Right lung (tissue), 10 donors: ENCODE measurements around the gene MEST. TPM values are rescaled to one million over a fixed set of nuclear protein-coding genes. Genes with fewer than 3 reads are reported as not detected.
"Not testable (repeated sequence)": the region's sequence is repeated elsewhere in the genome, so short reads cannot be mapped to it uniquely, and the experiment has no call there.

Experiments
- DNase-seq, 2 donors: peaks; one replicate each; pipeline ENCODE4 v3.0.0-alpha.2; 2013
- long read RNA-seq, 8 donors: transcript quantifications; one replicate each; lab custom pipeline, GENCODE V29; 2026
- polyA plus RNA-seq, 5 donors: library from polyadenylated mRNA; unstranded; fragments of 120-200 nt; gene quantifications; one replicate each; pipeline versions ENCODE4 v1.2.1 to v1.2.3, GENCODE V29; 2013; ENCODE audit warnings: inconsistent platforms in 1 of 5, low replicate concordance in 1 of 5; ENCODE audit not compliant: insufficient read length in 5 of 5, insufficient read depth in 1 of 5

The MEST gene
- polyA plus RNA-seq = 100 to 1,000 TPM; 368 to 456 (median 406) TPM
- long read RNA-seq, donor 1, transcript MEST-201 (12 exons, 2,505 nt) = major isoform, 125 of 213 reads
- long read RNA-seq, donor 1, transcript MEST-211 (12 exons, 2,411 nt) = minor isoform, 6 of 213 reads
- long read RNA-seq, donor 1, transcript MEST-202 (12 exons, 2,443 nt) = minor isoform, 38 of 213 reads
- long read RNA-seq, donor 1, partial matches to known transcripts = 22 of 213 reads
- long read RNA-seq, donor 1, other reads (novel, unspliced or antisense) = 21 of 213 reads
- long read RNA-seq, donor 2, transcript MEST-202 (12 exons, 2,443 nt) = minor isoform, 14 of 265 reads
- long read RNA-seq, donor 2, transcript MEST-201 (12 exons, 2,505 nt) = major isoform, 96 of 265 reads
- long read RNA-seq, donor 2, partial matches to known transcripts = 137 of 265 reads
- long read RNA-seq, donor 2, other reads (novel, unspliced or antisense) = 16 of 265 reads
- long read RNA-seq, donor 3, transcript MEST-201 (12 exons, 2,505 nt) = major isoform, 105 of 396 reads
- long read RNA-seq, donor 3, transcript MEST-202 (12 exons, 2,443 nt) = minor isoform, 26 of 396 reads
- long read RNA-seq, donor 3, partial matches to known transcripts = 249 of 396 reads
- long read RNA-seq, donor 3, other reads (novel, unspliced or antisense) = 14 of 396 reads
- long read RNA-seq, donor 4, transcript MEST-202 (12 exons, 2,443 nt) = minor isoform, 20 of 113 reads
- long read RNA-seq, donor 4, transcript MEST-201 (12 exons, 2,505 nt) = major isoform, 61 of 113 reads
- long read RNA-seq, donor 4, partial matches to known transcripts = 21 of 113 reads
- long read RNA-seq, donor 4, other reads (novel, unspliced or antisense) = 9 of 113 reads
- long read RNA-seq, donor 5, transcript MEST-201 (12 exons, 2,505 nt) = major isoform, 104 of 415 reads
- long read RNA-seq, donor 5, transcript MEST-202 (12 exons, 2,443 nt) = minor isoform, 30 of 415 reads
- long read RNA-seq, donor 5, partial matches to known transcripts = 273 of 415 reads
- long read RNA-seq, donor 5, other reads (novel, unspliced or antisense) = 8 of 415 reads
- long read RNA-seq, donor 6, transcript MEST-201 (12 exons, 2,505 nt) = major isoform, 125 of 352 reads
- long read RNA-seq, donor 6, transcript MEST-202 (12 exons, 2,443 nt) = minor isoform, 24 of 352 reads
- long read RNA-seq, donor 6, partial matches to known transcripts = 196 of 352 reads
- long read RNA-seq, donor 6, other reads (novel, unspliced or antisense) = 7 of 352 reads
- long read RNA-seq, donor 7, transcript MEST-201 (12 exons, 2,505 nt) = major isoform, 99 of 337 reads
- long read RNA-seq, donor 7, transcript MEST-202 (12 exons, 2,443 nt) = minor isoform, 28 of 337 reads
- long read RNA-seq, donor 7, partial matches to known transcripts = 193 of 337 reads
- long read RNA-seq, donor 7, other reads (novel, unspliced or antisense) = 17 of 337 reads
- long read RNA-seq, donor 8, transcript MEST-202 (12 exons, 2,443 nt) = minor isoform, 11 of 63 reads
- long read RNA-seq, donor 8, transcript MEST-201 (12 exons, 2,505 nt) = major isoform, 51 of 63 reads
- long read RNA-seq, donor 8, partial matches to known transcripts = 0 of 63 reads
- long read RNA-seq, donor 8, other reads (novel, unspliced or antisense) = 0 of 63 reads

- DNase-seq = peak; percentile 68 to 69
These were observed at the start of gene MEST for GRCh38 chr7:130491841-130492522. TSS of gene MEST (plus strand) at chr7:130492085. CDS start at chr7:130492314, 229 bp downstream.

- DNase-seq = no peak
These were observed 49.3 kb upstream of the MEST start for GRCh38 chr7:130442601-130443000.

- peak; percentile 56 to 76 for DNase-seq
These were observed 47.7 kb upstream of the MEST start for GRCh38 chr7:130444234-130444633.

GRCh38 chr7:130444751-130445407, 47.0 kb upstream of the MEST start:
- DNase-seq = no peak

- no peak for DNase-seq
These were observed 45.6 kb upstream of the MEST start for GRCh38 chr7:130446259-130446658.

- not testable (repeated sequence) for DNase-seq
These were observed 40.5 kb upstream of the MEST start for GRCh38 chr7:130451344-130451743.

GRCh38 chr7:130452951-130453350, 38.9 kb upstream of the MEST start:
- peak; percentile 71 to 75 for DNase-seq

- DNase-seq = no peak
These were observed 36.9 kb upstream of the MEST start for GRCh38 chr7:130454959-130455358.

GRCh38 chr7:130458257-130458656, 33.6 kb upstream of the MEST start:
- DNase-seq = no peak

GRCh38 chr7:130461272-130461671, 30.6 kb upstream of the MEST start:
- DNase-seq = no peak

GRCh38 chr7:130463553-130464434, 28.1 kb upstream of the MEST start:
- DNase-seq = no peak

- DNase-seq = no peak
These were observed 23.3 kb upstream of the MEST start for GRCh38 chr7:130468612-130469011.

GRCh38 chr7:130471974-130472373, 19.9 kb upstream of the MEST start:
- no peak for DNase-seq

GRCh38 chr7:130473289-130473688, 18.6 kb upstream of the MEST start:
- no peak for DNase-seq

- no peak for DNase-seq
These were observed 18.0 kb upstream of the MEST start for GRCh38 chr7:130473876-130474275.

- DNase-seq = no peak
These were observed 16.1 kb upstream of the MEST start for GRCh38 chr7:130475776-130476175.

- no peak for DNase-seq
These were observed 15.4 kb upstream of the MEST start for GRCh38 chr7:130476297-130477150.

- no peak for DNase-seq
These were observed 12.9 kb upstream of the MEST start for GRCh38 chr7:130478991-130479390.
